ENCODE data around the gene OTOP2. TPM values are rescaled to one million over a fixed set of nuclear protein-coding genes. Genes with fewer than 3 reads are reported as not detected.

Gene OTOP2
- total and polyA plus RNA-seq, 4 donors: not detected

DNA sequence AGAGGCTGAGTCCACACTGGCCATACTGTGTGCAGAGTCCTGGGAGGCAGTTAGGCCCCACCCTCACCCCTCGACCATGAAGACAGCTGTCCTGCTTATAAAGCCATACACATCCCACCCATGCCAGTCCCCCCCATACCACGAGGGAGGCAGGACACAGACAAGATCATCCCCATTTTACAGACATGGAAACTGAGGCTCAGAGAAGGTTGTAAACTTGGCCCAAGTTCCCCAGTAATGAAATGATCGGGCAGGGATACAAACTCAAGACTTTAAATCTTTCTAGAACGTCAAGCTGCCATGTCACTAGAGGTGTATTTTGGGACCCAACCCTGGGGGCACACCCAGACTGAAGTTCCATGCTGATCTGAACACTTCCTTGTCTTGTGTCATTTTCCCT, 32.0 kb downstream of the OTOP2 start:
- TF ChIP-seq, protein P1, sequence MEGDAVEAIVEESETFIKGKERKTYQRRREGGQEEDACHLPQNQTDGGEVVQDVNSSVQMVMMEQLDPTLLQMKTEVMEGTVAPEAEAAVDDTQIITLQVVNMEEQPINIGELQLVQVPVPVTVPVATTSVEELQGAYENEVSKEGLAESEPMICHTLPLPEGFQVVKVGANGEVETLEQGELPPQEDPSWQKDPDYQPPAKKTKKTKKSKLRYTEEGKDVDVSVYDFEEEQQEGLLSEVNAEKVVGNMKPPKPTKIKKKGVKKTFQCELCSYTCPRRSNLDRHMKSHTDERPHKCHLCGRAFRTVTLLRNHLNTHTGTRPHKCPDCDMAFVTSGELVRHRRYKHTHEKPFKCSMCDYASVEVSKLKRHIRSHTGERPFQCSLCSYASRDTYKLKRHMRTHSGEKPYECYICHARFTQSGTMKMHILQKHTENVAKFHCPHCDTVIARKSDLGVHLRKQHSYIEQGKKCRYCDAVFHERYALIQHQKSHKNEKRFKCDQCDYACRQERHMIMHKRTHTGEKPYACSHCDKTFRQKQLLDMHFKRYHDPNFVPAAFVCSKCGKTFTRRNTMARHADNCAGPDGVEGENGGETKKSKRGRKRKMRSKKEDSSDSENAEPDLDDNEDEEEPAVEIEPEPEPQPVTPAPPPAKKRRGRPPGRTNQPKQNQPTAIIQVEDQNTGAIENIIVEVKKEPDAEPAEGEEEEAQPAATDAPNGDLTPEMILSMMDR (IDR thresholded peaks at IDR 0.05; ENCODE audit: control extremely low read depth, extremely low read depth): no peak
- H3K9me3 ChIP-seq (ENCODE audit: control insufficient read depth in 4 of 4, insufficient read depth in 3 of 4, low read length in 3 of 4): no peaks in the 10 kb centered on the region
- H3K36me3 ChIP-seq (ENCODE audit: control insufficient read depth in 4 of 4, insufficient read depth in 4 of 4, low read length in 4 of 4): peaks cover 0 to 11% (median 0%) of the 10 kb centered on the region in 4 donors
- no peak for DNase-seq
- H3K27me3 ChIP-seq (ENCODE audit: control insufficient read depth in 3 of 3, insufficient read depth in 3 of 3, low read length in 2 of 3): no peaks in the 10 kb centered on the region
- H3K4me1 ChIP-seq (ENCODE audit: control insufficient read depth in 5 of 5, insufficient read depth in 5 of 5, low read length in 5 of 5): no peaks in the 10 kb centered on the region
- no peak overlapping the region for H3K4me3 ChIP-seq
- no peak overlapping the region for H3K9ac ChIP-seq (ENCODE audit: insufficient read depth in 1 of 2, low read length in 2 of 2)
- WGBS, 2 donors: 84 to 88% methylated on average over 4 of the region's 4 CpGs
- no peak for ATAC-seq (ENCODE audit: insufficient read depth, low FRiP score)
- no peak overlapping the region for H3K27ac ChIP-seq (ENCODE audit: low read depth in 1 of 2, low read length in 1 of 2)

DNA sequence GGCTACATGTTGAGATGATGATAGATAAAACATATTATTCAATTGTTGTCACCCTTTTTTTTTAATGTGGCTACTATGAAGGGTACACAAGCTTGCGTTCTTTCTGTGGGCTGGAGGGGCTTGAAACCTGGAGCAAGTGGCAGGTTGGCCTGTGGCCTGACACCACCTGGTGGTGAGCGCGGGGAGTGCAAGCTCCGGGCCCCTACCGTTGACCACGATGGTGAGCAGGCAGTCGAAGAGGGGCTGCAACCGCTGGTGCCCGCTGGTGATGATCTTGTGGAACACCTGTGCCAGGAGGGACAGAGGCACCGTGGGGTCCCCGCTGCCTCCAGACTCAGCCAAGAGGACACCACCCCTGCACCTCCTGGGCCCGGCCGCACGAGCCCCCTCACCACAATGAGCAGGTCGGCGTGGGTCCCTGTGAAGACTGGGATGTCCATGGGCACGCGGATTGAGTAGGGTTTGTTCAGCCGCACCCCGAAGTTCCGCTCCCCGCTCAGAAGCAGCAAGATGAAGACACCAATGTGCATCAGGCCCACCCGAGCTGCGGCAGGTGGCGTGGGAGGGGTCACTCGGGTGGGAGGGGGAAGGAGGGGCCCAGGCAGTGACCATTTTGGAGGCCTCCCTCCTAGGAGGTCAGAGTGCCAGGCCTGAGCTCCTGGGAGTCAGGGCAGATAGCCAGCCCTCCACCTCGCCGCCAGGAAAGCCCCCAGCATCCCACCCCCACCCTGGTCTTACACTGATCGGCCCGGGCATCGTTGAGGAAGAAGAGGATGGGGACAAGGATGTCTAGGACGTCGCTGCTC, 34.1 kb downstream of the OTOP2 start:
- WGBS, 2 donors: 50 to 51% methylated on average over 33 of the region's 33 CpGs
- peaks cover 0 to 4% (median 0%) of the 10 kb centered on the region in 4 donors for H3K36me3 ChIP-seq (ENCODE audit: control insufficient read depth in 4 of 4, insufficient read depth in 4 of 4, low read length in 4 of 4)

DNA sequence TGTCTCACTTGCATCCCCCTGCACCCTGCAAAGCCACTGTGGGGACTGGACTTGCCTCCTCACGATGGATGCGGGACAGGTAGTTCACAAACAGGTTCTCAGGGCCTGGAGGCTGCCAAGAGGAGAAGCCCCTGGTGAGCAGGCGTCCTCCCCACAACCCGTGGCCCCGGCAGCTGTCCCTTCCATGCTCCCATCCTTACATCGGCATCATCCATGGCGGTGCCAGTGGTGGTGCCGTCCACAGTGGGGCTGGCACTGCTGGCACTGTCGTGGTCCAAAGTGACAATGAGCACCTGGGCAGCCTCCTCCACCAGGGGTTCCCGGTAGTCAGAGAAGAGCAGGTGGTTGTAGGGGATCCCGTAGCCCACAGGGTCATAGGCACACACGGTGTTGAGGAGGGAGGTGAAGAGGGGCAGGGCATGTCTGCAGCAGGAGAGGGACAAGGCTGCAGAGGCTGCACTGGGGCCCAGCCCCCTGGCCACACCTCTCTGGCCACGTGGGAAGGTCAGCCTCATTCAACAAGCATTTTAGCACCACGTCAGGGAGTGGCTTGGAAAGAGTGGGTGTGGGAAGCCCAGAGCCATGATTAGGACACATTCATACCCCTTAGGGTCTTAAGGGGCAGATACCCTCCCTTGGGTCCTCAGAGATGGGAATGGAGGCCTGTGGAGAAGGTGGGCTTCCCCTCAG, 35.9 kb downstream of the OTOP2 start:
- TF ChIP-seq, protein P1 (IDR thresholded peaks at IDR 0.05; ENCODE audit: control extremely low read depth, extremely low read depth): no peak
- Histone ChIP-seq H3K9me3 (ENCODE audit: control insufficient read depth in 4 of 4, insufficient read depth in 3 of 4, low read length in 3 of 4) (no peaks in the 10 kb centered on the region), H3K27ac (ENCODE audit: low read depth in 1 of 2, low read length in 1 of 2) (no peak overlapping the region), H3K9ac (ENCODE audit: insufficient read depth in 1 of 2, low read length in 2 of 2) (no peak overlapping the region), H3K36me3 (ENCODE audit: control insufficient read depth in 4 of 4, insufficient read depth in 4 of 4, low read length in 4 of 4) (peaks cover 0 to 6% (median 0%) of the 10 kb centered on the region in 4 donors), H3K4me1 (ENCODE audit: control insufficient read depth in 5 of 5, insufficient read depth in 5 of 5, low read length in 5 of 5) (peaks cover 0 to 3% (median 0%) of the 10 kb centered on the region in 5 donors), H3K27me3 (ENCODE audit: control insufficient read depth in 3 of 3, insufficient read depth in 3 of 3, low read length in 2 of 3) (no peaks in the 10 kb centered on the region), H3K4me3 (no peak overlapping the region)
- ATAC-seq (ENCODE audit: insufficient read depth, low FRiP score): no peak
- DNase-seq: no peak
- 73 to 82% methylated on average over 14 of the region's 14 CpGs for WGBS, 2 donors

More for the DNA sequence above, 34.1 kb downstream of the OTOP2 start:
- peak; percentile 51 to 70 (median 60) for DNase-seq
- no peak overlapping the region for H3K27ac ChIP-seq (ENCODE audit: low read depth in 1 of 2, low read length in 1 of 2)
- TF ChIP-seq, protein P1 (IDR thresholded peaks at IDR 0.05; ENCODE audit: control extremely low read depth, extremely low read depth): peak; percentile 72
- H3K9me3 ChIP-seq (ENCODE audit: control insufficient read depth in 4 of 4, insufficient read depth in 3 of 4, low read length in 3 of 4): no peaks in the 10 kb centered on the region
- H3K4me1 ChIP-seq (ENCODE audit: control insufficient read depth in 5 of 5, insufficient read depth in 5 of 5, low read length in 5 of 5): peaks cover 0 to 3% (median 0%) of the 10 kb centered on the region in 5 donors
- peak; percentile 22 for ATAC-seq (ENCODE audit: insufficient read depth, low FRiP score)
- no peak overlapping the region for H3K9ac ChIP-seq (ENCODE audit: insufficient read depth in 1 of 2, low read length in 2 of 2)
- no peak overlapping the region for H3K4me3 ChIP-seq
- H3K27me3 ChIP-seq (ENCODE audit: control insufficient read depth in 3 of 3, insufficient read depth in 3 of 3, low read length in 2 of 3): no peaks in the 10 kb centered on the region

Data from lung (tissue), 12 donors.